ENCODE measurements around the gene KNTC1. TPM values are rescaled to one million over a fixed set of nuclear protein-coding genes. Genes with fewer than 3 reads are reported as not detected.
A peak's percentile ranks its signal among the peaks of the same experiment; 100 is the strongest.

KNTC1 gene
- total and polyA plus RNA-seq, 7 experiments from 2014 or later = 4.0 to 102 (median 30.9) TPM

- peaks cover 22 to 51% (median 43%) of the 10 kb centered on the region in 7 donors for H3K4me1 Mint-ChIP-seq
- DNase-seq = peak in 8 of 9 donors; percentile 16 to 55 (median 42)
- intact Hi-C loops (cut with micrococcal nuclease) = loop anchor here (1.0 to 5.0 kb wide), 9 partner anchors 47 to 1918 kb away; partner anchors contain the start of genes CLIP1 (in 1 of the 2), DENR (in 1 of the 2), POP5 (in 1 of the 2) and PSMD9 (in 1 of the 2)
Measured at GRCh38 chr12:122499991-122500684, 26.9 kb upstream of the KNTC1 start.

GRCh38 chr12:122500685-122501488, 26.2 kb upstream of the KNTC1 start, which contains the start of gene ZCCHC8:
TSS of gene ZCCHC8 (minus strand) at chr12:122500932. CDS start at chr12:122500840, 92 bp downstream.
- CTCF ChIA-PET = interaction anchor here (0.5 to 1.8 kb wide), 6 partner anchors 10 to 1389 kb away, joined by 3 to 8 read pairs (median 4); partner anchors contain the start of genes KNTC1 and RSRC2
- Histone ChIP-seq H3K9me3 (ENCODE audit: control insufficient read depth in 2 of 3, low read length in 3 of 3) (no peaks in the 10 kb centered on the region), H3K27me3 (ENCODE audit: control insufficient read depth in 2 of 2, insufficient read depth in 2 of 2, low read length in 2 of 2) (no peaks in the 10 kb centered on the region), H3K4me3 (ENCODE audit: low read length) (peak within 1 kb of the TSS; percentile 97), H3K4me1 (ENCODE audit: control insufficient read depth in 2 of 2, insufficient read depth in 2 of 2, low read length in 2 of 2) (peaks cover 9 to 15% of the 10 kb centered on the region in 2 donors), H3K27ac (ENCODE audit: low read depth, low read length) (peak within 1 kb of the TSS; percentile 92), H3K36me3 (ENCODE audit: control insufficient read depth in 2 of 3, insufficient read depth in 3 of 3, low read length in 3 of 3) (peaks cover 5 to 25% (median 6%) of the 10 kb centered on the region in 3 experiments)
- ATAC-seq = peak; percentile 96
- POLR2A ChIA-PET = interaction anchor here (0.7 to 9.6 kb wide), 19 partner anchors 11 to 732 kb away, joined by 3 to 115 read pairs (median 5); partner anchors contain the start of genes CCDC62, DENR, DIABLO and KNTC1
- Mint-ChIP-seq H3K36me3 (peaks cover 0 to 23% (median 11%) of the 10 kb centered on the region in 5 donors), H3K4me3 (peak within 1 kb of the TSS; percentile 83 to 99 (median 96)), H3K9me3 (peaks cover 0 to 2% (median 0%) of the 10 kb centered on the region in 11 donors), H3K4me1 (peaks cover 22 to 47% (median 39%) of the 10 kb centered on the region in 7 donors), H3K27ac (peak within 1 kb of the TSS; percentile 89 to 98 (median 96)), H3K27me3 (no peaks in the 10 kb centered on the region)
- DNase-seq = peak; percentile 83 to 97 (median 94)
- intact Hi-C loops (cut with micrococcal nuclease) = loop anchor here (1.0 to 5.0 kb wide), 15 partner anchors 25 to 1919 kb away; partner anchors contain the start of genes DENR (in 2 of the 2), DIABLO (in 2 of the 2), PSMD9 (in 2 of the 2) and CLIP1 (in 1 of the 2)

More at GRCh38 chr12:122499991-122500684, 26.9 kb upstream of the KNTC1 start:
- Mint-ChIP-seq H3K36me3 (peaks cover 0 to 24% (median 10%) of the 10 kb centered on the region in 5 donors), H3K27ac (peak overlapping the region; percentile 89 to 98 (median 96)), H3K27me3 (no peaks in the 10 kb centered on the region), H3K4me3 (peak overlapping the region; percentile 83 to 99 (median 96)), H3K9me3 (no peaks in the 10 kb centered on the region)
- Histone ChIP-seq H3K9me3 (ENCODE audit: control insufficient read depth in 2 of 3, low read length in 3 of 3) (no peaks in the 10 kb centered on the region), H3K27me3 (ENCODE audit: control insufficient read depth in 2 of 2, insufficient read depth in 2 of 2, low read length in 2 of 2) (no peaks in the 10 kb centered on the region), H3K4me3 (ENCODE audit: low read length) (peak overlapping the region; percentile 97), H3K27ac (ENCODE audit: low read depth, low read length) (peak overlapping the region; percentile 92), H3K36me3 (ENCODE audit: control insufficient read depth in 2 of 3, insufficient read depth in 3 of 3, low read length in 3 of 3) (peaks cover 5 to 20% (median 6%) of the 10 kb centered on the region in 3 experiments), H3K4me1 (ENCODE audit: control insufficient read depth in 2 of 2, insufficient read depth in 2 of 2, low read length in 2 of 2) (peaks cover 9 to 15% of the 10 kb centered on the region in 2 donors)
- CTCF ChIA-PET = interaction anchor here (0.5 to 1.8 kb wide), 5 partner anchors 11 to 1388 kb away, joined by 3 to 8 read pairs (median 4); partner anchors contain the start of genes KNTC1 and RSRC2
- peak; percentile 16 for ATAC-seq
- POLR2A ChIA-PET = interaction anchor here (0.7 to 9.6 kb wide), 14 partner anchors 10 to 733 kb away, joined by 3 to 115 read pairs (median 10); partner anchors contain the start of genes CCDC62, DENR, DIABLO and KNTC1

- peak overlapping the region; percentile 97 for H3K4me3 ChIP-seq (ENCODE audit: low read length)
Measured at GRCh38 chr12:122501489-122501989, 25.5 kb upstream of the KNTC1 start.

GRCh38 chr12:122503147-122503751, 23.8 kb upstream of the KNTC1 start:
- CTCF ChIA-PET = no interaction called here
- Mint-ChIP-seq H3K27me3 (no peaks in the 10 kb centered on the region), H3K4me1 (peaks cover 22 to 39% (median 33%) of the 10 kb centered on the region in 7 donors), H3K36me3 (peaks cover 3 to 29% (median 24%) of the 10 kb centered on the region in 5 donors), H3K27ac (peak overlapping the region in 7 of 9 donors; percentile 7 to 83 (median 47)), H3K9me3 (peaks cover 0 to 2% (median 0%) of the 10 kb centered on the region in 11 donors), H3K4me3 (no peak overlapping the region)
- Histone ChIP-seq H3K9me3 (ENCODE audit: control insufficient read depth in 2 of 3, low read length in 3 of 3) (no peaks in the 10 kb centered on the region), H3K4me1 (ENCODE audit: control insufficient read depth in 2 of 2, insufficient read depth in 2 of 2, low read length in 2 of 2) (peaks cover 6 to 15% of the 10 kb centered on the region in 2 donors), H3K36me3 (ENCODE audit: control insufficient read depth in 2 of 3, insufficient read depth in 3 of 3, low read length in 3 of 3) (peaks cover 20 to 49% (median 25%) of the 10 kb centered on the region in 3 experiments), H3K27ac (ENCODE audit: low read depth, low read length) (no peak overlapping the region), H3K27me3 (ENCODE audit: control insufficient read depth in 2 of 2, insufficient read depth in 2 of 2, low read length in 2 of 2) (no peaks in the 10 kb centered on the region), H3K4me3 (ENCODE audit: low read length) (no peak overlapping the region)
- DNase-seq (no peak), ATAC-seq (no peak)
- POLR2A ChIA-PET = interaction anchor here (0.5 to 9.6 kb wide), 5 partner anchors 10 to 1116 kb away, joined by 3 to 115 read pairs (median 4); partner anchors contain the start of genes KNTC1 and RSRC2
- intact Hi-C loops (cut with micrococcal nuclease) = loop anchor here in 1 of 2 donors (5.0 kb wide), 1 partner anchor 1921 kb away; the partner anchor contains the start of gene POP5

More at GRCh38 chr12:122501489-122501989, 25.5 kb upstream of the KNTC1 start:
- peaks cover 9 to 15% of the 10 kb centered on the region in 2 donors for H3K4me1 ChIP-seq (ENCODE audit: control insufficient read depth in 2 of 2, insufficient read depth in 2 of 2, low read length in 2 of 2)
- intact Hi-C loops (cut with micrococcal nuclease) = loop anchor here (1.0 to 5.0 kb wide), 11 partner anchors 25 to 1919 kb away; partner anchors contain the start of genes DIABLO (in 2 of the 2), PSMD9 (in 2 of the 2), DENR (in 1 of the 2) and KNTC1 (in 1 of the 2)
- POLR2A ChIA-PET = interaction anchor here (0.7 to 9.6 kb wide), 16 partner anchors 10 to 475 kb away, joined by 3 to 115 read pairs (median 7); partner anchors contain the start of genes CCDC62, DENR, DIABLO and KNTC1
- H3K4me3 Mint-ChIP-seq = peak overlapping the region; percentile 83 to 99 (median 96)
- H3K36me3 ChIP-seq (ENCODE audit: control insufficient read depth in 2 of 3, insufficient read depth in 3 of 3, low read length in 3 of 3) = peaks cover 9 to 32% (median 11%) of the 10 kb centered on the region in 3 experiments
- DNase-seq (no peak), ATAC-seq (no peak)
- no peaks in the 10 kb centered on the region for H3K27me3 Mint-ChIP-seq
- peak overlapping the region; percentile 89 to 98 (median 96) for H3K27ac Mint-ChIP-seq
- H3K27me3 ChIP-seq (ENCODE audit: control insufficient read depth in 2 of 2, insufficient read depth in 2 of 2, low read length in 2 of 2) = no peaks in the 10 kb centered on the region
- CTCF ChIA-PET = interaction anchor here (1.4 to 1.8 kb wide), 2 partner anchors 25 to 104 kb away, joined by 4 to 8 read pairs; partner anchors contain the start of genes KNTC1 and RSRC2
- H3K4me1 Mint-ChIP-seq = peaks cover 22 to 45% (median 39%) of the 10 kb centered on the region in 7 donors
- H3K36me3 Mint-ChIP-seq = peaks cover 3 to 29% (median 18%) of the 10 kb centered on the region in 5 donors
- peaks cover 0 to 2% (median 0%) of the 10 kb centered on the region in 11 donors for H3K9me3 Mint-ChIP-seq
- peak overlapping the region; percentile 92 for H3K27ac ChIP-seq (ENCODE audit: low read depth, low read length)
- H3K9me3 ChIP-seq (ENCODE audit: control insufficient read depth in 2 of 3, low read length in 3 of 3) = no peaks in the 10 kb centered on the region

GRCh38 chr12:122503783-122504590, 23.1 kb upstream of the KNTC1 start:
- ChIA-PET POLR2A (interaction anchor here (0.6 to 9.6 kb wide), 6 partner anchors 9 to 245 kb away, joined by 3 to 115 read pairs (median 4); partner anchors contain the start of genes KNTC1 and RSRC2), CTCF (no interaction called here)
- no peak for DNase-seq
- Histone ChIP-seq H3K27me3 (ENCODE audit: control insufficient read depth in 2 of 2, insufficient read depth in 2 of 2, low read length in 2 of 2) (no peaks in the 10 kb centered on the region), H3K4me1 (ENCODE audit: control insufficient read depth in 2 of 2, insufficient read depth in 2 of 2, low read length in 2 of 2) (peaks cover 5 to 15% of the 10 kb centered on the region in 2 donors), H3K9me3 (ENCODE audit: control insufficient read depth in 2 of 3, low read length in 3 of 3) (no peaks in the 10 kb centered on the region), H3K27ac (ENCODE audit: low read depth, low read length) (no peak overlapping the region), H3K36me3 (ENCODE audit: control insufficient read depth in 2 of 3, insufficient read depth in 3 of 3, low read length in 3 of 3) (peaks cover 20 to 56% (median 33%) of the 10 kb centered on the region in 3 experiments), H3K4me3 (ENCODE audit: low read length) (no peak overlapping the region)
- Mint-ChIP-seq H3K9me3 (peaks cover 0 to 2% (median 0%) of the 10 kb centered on the region in 11 donors), H3K27ac (peak overlapping the region in 7 of 9 donors; percentile 7 to 83 (median 58)), H3K27me3 (no peaks in the 10 kb centered on the region), H3K4me3 (no peak overlapping the region), H3K4me1 (peaks cover 22 to 32% (median 25%) of the 10 kb centered on the region in 7 donors), H3K36me3 (peaks cover 3 to 27% (median 24%) of the 10 kb centered on the region in 5 donors)
- intact Hi-C loops (cut with micrococcal nuclease) = loop anchor here in 1 of 2 donors (5.0 kb wide), 1 partner anchor 1922 kb away; the partner anchor contains the start of gene POP5
- no peak for ATAC-seq
